Measurements from ENCODE around the gene PDZK1.

DNA sequence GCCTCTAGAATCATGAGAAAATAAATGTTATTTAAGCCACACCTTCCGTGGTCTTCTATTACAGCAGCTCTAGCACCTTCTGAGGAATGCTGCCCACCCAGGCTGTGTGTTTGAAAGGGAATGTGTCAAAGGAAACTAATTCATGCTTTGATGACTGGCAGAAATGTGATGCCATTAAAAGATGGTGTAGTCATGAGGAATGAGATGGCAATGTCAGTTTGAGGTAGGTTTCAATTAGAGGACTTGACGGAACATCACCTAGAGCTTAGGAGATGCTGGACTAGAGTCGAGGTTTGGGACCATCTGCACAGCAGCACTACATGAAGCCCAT, 10.6 kb downstream of the PDZK1 start:
- TF ChIP-seq POLR2A (IDR thresholded peaks at IDR 0.05), result no peak
- TF ChIP-seq, protein P1, sequence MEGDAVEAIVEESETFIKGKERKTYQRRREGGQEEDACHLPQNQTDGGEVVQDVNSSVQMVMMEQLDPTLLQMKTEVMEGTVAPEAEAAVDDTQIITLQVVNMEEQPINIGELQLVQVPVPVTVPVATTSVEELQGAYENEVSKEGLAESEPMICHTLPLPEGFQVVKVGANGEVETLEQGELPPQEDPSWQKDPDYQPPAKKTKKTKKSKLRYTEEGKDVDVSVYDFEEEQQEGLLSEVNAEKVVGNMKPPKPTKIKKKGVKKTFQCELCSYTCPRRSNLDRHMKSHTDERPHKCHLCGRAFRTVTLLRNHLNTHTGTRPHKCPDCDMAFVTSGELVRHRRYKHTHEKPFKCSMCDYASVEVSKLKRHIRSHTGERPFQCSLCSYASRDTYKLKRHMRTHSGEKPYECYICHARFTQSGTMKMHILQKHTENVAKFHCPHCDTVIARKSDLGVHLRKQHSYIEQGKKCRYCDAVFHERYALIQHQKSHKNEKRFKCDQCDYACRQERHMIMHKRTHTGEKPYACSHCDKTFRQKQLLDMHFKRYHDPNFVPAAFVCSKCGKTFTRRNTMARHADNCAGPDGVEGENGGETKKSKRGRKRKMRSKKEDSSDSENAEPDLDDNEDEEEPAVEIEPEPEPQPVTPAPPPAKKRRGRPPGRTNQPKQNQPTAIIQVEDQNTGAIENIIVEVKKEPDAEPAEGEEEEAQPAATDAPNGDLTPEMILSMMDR (IDR thresholded peaks at IDR 0.05), result no peak
